ENCODE measurements around the gene A2ML1.
A peak's percentile ranks its signal among the peaks of the same experiment; 100 is the strongest.
"Not testable (repeated sequence)": the region's sequence is repeated elsewhere in the genome, so short reads cannot be mapped to it uniquely, and the experiment has no call there.

Gene A2ML1

GRCh38 chr12:8860165-8860961 is 37.9 kb downstream of the A2ML1 start:
- DNase-seq: peak; percentile 23

- no peak for DNase-seq
Observed at GRCh38 chr12:8866429-8866828, 44.0 kb downstream of the A2ML1 start.

GRCh38 chr12:8867009-8867408 is 44.6 kb downstream of the A2ML1 start:
- DNase-seq: no peak

GRCh38 chr12:8867786-8868185 is 45.4 kb downstream of the A2ML1 start:
- no peak for DNase-seq

GRCh38 chr12:8870586-8870985 is 48.2 kb downstream of the A2ML1 start:
- no peak for DNase-seq

- no peak for DNase-seq
Observed at GRCh38 chr12:8871068-8871467, 48.6 kb downstream of the A2ML1 start.

- DNase-seq: no peak
Observed at GRCh38 chr12:8876887-8877286, 54.5 kb downstream of the A2ML1 start.

GRCh38 chr12:8886502-8887284 is 64.3 kb downstream of the A2ML1 start:
- no peak for DNase-seq

- no peak for DNase-seq
Observed at GRCh38 chr12:8887285-8887715, 64.9 kb downstream of the A2ML1 start.

GRCh38 chr12:8890313-8891085 is 68.1 kb downstream of the A2ML1 start:
- no peak for DNase-seq

GRCh38 chr12:8891976-8892375 is 69.6 kb downstream of the A2ML1 start:
- DNase-seq: no peak

- no peak for DNase-seq
Observed at GRCh38 chr12:8894378-8894777, 72.0 kb downstream of the A2ML1 start.

- no peak for DNase-seq
Observed at GRCh38 chr12:8894986-8895385, 72.6 kb downstream of the A2ML1 start.

GRCh38 chr12:8897081-8897480 is 74.7 kb downstream of the A2ML1 start:
- no peak for DNase-seq

GRCh38 chr12:8899830-8900229 is 77.4 kb downstream of the A2ML1 start:
- DNase-seq: no peak

- DNase-seq: not testable (repeated sequence)
Observed at GRCh38 chr12:8902703-8903102, 80.3 kb downstream of the A2ML1 start.

- DNase-seq: no peak
Observed at GRCh38 chr12:8903646-8904045, 81.2 kb downstream of the A2ML1 start.

- DNase-seq: no peak
Observed at GRCh38 chr12:8904665-8905064, 82.2 kb downstream of the A2ML1 start.

GRCh38 chr12:8905546-8905945 is 83.1 kb downstream of the A2ML1 start:
- DNase-seq: no peak

- no peak for DNase-seq
Observed at GRCh38 chr12:8906266-8907180, 84.1 kb downstream of the A2ML1 start.

GRCh38 chr12:8907513-8907912 is 85.1 kb downstream of the A2ML1 start:
- DNase-seq: no peak

GRCh38 chr12:8909752-8910151 is 87.3 kb downstream of the A2ML1 start:
- no peak for DNase-seq
